ENCODE measurements around the gene VPS36.
"Not testable (repeated sequence)": the region's sequence is repeated elsewhere in the genome, so short reads cannot be mapped to it uniquely, and the experiment has no call there.

VPS36 gene

DNA sequence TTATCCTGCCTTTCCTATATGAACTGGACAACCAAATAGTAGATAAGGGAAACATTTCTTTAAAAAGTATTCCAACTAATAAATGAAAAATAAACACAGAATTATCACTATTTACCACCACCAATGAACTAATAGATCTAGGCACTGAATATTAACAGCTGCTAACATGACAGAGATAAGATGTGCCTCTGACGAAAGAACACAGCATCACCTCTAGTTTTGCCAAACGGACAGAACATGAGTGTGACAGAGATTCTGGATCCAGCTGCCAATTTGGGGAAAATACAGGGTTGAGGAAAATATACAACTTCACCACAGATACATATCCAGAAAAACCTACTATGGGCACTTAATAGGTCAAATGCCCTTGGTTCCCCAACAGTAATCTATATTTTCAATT lies 18.0 kb downstream of the VPS36 start:
- DNase-seq = no peak

DNA sequence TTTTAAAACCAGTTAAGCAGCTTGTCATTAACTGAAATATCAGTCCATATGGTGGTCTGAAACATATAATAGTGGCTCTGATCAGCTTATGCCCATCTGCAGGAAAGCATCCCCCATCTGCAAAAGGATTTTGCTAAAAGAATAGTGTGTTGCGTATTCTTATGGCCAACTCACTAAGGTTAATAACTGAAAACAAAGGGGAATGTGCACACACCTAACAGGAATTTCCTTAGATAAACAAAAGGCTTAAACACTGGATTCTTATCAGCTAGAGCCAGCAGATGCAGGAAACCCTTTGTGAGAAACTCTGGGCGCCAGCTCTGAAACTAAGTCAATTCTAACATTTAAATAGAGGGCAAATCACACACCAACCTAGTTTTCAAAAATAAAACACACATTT lies 22.1 kb downstream of the VPS36 start:
- peak; percentile 46 for DNase-seq

DNA sequence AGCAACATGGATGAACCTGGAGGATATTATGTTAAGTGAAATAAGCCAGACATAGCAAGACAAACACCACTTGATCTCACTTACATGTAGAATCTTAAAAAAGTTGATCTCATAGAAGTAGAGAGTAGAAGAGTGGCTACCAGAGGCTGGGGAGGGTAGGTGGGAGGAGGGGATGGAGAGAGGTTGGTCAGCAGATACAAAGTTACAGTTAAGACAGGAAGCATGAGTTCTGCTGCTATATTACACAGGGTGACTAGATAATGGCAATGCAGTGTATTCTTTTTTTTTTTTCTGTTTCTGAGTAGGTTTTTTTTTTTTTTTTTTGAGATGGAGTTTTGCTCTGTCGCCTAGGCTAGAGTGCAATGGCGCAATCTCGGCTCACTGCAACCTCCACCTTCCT lies 29.2 kb downstream of the VPS36 start:
- DNase-seq = no peak

DNA sequence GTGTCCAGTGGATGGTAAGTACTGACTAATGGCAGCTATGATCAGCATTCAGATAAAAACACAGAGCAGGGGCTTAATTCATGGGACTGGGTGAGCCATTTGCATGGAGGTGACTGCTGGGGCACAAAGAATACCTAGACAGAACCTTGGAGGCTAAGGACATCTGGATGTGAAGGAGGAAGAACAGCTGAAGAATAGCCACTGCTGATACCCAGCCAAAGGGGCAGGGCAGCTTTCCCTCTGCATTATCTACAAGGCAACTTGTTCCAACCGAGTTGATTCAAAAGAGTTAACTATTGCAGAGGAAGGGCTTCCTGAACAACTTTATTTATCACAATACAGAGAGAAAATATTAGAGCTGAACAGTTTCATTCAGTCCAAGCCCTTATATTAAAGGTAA lies 31.4 kb downstream of the VPS36 start:
- no peak for DNase-seq

DNA sequence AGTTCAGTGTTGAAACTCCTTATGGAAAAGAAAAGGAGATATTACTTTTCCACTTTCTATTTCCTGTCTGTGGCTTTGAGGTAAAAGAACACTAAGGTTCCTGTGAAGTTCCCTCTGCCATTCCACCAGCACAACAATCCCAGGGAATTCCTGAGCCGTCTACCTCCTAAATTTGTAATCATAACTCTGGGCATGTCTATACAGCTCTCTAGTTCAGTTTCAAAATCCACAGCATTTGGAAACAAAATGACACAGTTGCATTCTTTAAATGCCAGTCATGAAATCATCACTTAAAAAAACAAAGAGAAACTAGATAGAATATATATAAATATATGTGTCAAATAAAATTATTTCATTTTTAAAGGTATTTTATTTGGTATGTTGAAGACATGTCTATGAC lies 35.5 kb downstream of the VPS36 start:
- DNase-seq = no peak

DNA sequence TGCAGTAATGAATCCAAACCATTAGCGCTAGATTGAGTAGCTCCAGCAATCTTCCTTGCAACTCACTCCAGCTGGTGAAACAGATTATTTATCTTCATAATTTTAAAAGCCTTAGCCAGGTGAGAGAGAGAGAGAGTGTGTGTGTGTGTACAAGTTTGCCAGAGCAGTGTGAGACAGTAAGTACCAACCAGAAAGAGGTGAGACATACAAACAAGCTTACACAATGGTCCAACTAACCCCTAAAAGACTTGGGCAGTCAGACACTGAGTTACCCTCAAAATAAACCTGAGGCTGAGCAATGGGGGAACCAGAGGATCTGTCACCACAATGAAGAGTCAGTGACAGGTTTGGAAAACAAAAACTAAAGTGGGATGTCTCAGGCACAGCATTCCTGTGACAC lies 36.4 kb downstream of the VPS36 start:
- DNase-seq = no peak

DNA sequence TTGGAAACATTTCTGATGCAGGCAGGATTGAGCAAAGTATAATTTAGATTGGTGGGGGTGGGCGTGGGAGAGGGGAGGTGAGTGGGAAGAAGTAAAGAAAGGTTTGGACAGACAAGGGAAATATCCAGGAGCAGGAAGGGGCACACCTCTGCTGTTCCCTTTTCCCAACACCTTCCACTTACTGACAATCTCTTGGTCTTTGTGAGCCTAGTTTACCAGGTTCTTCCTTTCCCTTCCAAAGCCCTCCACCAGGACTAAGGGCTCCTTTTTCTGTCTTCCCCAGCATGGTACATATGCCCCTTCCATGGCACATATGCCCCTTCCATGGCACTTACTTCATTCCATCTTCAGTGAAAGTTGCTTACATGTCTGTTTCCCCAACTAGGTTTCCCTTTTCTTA lies 38.3 kb downstream of the VPS36 start:
- DNase-seq = no peak

DNA sequence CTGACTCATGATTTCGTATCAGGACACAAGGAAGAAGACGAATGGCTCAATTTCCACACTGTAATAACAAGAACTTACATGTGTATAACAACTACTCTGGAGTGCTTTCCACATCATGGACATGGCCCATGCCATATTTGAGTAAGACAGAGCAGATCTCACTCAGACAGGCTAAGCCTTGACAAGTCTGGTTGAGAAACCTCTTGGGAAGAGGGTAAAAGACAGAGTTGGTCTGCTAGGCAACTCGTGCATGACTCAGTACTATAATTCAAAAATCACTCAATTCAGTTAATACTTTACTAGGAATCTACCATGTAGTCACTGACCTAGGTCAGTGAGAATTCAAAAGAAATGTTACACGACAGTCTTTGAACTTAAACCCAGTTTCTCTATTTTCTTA lies 38.8 kb downstream of the VPS36 start:
- DNase-seq = no peak

DNA sequence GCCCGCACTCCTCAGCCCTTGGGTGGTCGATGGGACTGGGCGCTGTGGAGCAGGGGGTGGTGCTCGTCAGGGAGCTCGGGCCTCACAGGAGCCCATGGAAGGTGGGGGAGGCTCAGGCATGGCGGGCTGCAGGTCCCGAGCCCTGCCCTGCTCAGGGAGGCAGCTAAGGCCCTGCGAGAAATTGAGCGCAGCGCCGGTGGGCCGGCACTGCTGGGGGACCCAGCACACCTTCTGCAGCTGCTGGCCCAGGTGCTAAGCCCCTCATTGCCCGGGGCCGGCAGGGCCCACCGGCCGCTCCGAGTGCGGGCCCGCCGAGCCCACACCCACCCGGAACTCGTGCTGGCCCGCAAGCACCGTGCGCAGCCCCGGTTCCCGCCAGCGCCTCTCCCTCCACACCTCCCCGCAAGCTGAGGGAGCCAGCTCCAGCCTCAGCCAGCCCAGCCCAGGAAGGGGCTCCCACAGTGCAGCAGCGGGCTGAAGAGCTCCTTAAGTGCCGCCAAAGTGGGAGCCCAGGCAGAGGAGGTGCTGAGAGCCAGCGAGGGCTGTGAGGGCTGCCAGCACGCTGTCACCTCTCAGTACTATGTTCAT lies 42.3 kb downstream of the VPS36 start:
- not testable (repeated sequence) for DNase-seq

DNA sequence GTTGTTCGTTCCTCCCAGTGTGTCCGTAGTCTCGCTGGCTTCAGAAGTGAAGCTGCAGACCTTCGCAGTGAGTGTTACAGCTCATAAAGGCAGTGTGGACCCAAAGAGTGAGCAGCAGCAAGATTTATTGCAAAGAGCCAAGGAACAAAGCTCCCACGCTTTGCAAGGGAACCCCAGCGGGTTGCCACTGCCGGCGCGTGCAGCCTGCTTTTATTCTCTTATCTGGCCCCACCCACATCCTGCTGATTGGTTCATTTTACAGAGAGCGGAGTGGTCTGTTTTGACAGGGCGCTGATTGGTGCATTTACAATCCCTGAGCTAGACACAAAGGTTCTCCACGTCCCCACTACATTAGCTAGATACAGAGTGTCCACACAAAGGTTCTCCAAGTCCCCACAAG lies 43.0 kb downstream of the VPS36 start:
- not testable (repeated sequence) for DNase-seq

DNA sequence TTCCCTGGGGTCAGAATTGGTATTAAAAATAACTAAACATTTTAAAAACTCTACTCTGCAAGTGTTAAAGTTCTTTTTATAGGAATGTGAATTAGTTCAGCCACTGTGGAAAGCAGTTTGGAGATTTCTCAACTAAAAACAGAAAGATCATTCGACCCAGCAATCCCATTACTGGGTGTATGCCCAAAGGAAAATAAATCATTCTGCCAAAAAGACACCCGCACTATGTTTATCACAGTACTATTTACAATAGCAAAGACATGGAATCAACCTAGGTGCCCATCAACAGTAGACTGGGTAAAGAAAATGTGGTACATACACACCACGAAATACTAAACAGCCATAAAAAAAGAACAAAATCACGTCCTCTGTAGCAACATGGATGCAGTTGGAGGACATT lies 43.8 kb downstream of the VPS36 start:
- no peak for DNase-seq

DNA sequence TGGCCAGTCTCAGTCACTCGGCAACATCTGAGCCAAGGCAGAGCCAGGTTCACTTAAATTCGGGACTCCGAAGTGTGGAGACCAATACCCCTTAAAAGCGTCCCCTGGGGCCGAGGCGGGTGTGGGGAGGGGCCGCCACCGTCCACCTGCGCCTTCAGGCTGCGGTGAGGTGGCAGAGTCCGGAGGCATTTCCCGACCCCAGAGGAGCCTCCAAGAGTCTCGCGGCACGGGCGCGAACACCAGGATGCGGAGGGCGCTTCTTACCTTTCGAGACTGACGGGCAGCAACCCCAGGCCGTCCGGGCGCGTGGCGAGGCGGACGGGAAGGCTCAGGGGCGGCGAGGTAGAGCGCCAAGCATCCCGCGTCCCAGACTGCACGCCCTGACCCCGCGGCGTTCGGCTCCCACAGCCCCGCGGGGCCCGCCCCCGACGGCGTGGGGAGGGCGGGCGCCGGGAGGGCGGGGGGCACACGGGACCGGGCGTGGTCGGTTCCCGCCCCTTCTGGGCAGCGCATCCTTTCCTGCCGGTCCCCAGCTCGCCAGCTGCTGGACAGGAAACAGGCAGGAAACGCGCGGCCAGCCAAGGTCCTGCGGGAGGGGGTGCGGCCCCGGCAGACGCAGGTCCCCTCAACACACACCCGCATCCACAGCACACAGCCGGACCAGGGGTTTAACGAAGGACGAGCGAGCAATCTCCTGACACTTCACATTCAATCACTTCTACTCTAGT lies 44.5 kb downstream of the VPS36 start, which contains the start of gene THSD1:
Gene THSD1, minus strand, starts transcription at position 406 of the 728 bp plus-strand sequence. CDS start 3,572 bp downstream, outside the sequence.
- peak; percentile 59 for DNase-seq

DNA sequence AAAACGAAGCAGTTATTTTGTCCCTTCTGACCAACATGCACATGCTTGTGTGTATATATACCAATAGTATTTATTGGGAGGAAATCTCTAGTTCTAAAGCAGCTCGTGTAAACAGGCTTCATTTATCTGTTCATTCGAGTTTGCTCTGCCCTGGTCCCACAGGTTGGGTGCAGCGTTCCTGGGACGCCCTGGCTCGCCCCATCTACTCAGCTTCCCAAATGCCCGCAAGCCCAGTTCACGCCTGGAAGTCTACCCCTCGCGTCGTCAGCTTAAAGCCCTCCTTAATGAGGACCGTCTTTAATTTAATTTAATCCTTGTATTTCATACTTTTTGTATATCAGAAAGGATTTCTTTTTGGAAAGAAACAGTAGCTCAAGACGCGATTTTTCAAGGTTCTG lies 45.1 kb downstream of the VPS36 start:
- DNase-seq = no peak

DNA sequence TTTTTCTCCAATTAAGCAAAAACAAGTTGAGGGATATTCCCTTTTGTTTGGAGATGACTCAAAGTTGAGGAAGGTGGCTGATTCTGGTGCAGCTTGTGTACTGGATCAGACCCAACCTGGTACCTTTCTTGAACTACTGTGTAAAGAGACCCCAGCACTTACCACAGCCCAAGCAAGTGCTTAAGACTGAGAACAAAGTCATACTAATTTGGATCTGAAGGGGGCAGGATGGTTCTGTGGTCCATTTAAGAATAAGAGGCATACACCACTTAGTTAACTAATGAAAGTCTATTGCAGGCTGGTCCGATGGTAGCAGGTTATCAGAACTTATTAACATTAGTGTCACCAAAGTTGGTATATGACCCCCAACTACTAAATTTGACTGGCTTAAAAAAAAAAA lies 50.7 kb downstream of the VPS36 start:
- no peak for DNase-seq

DNA sequence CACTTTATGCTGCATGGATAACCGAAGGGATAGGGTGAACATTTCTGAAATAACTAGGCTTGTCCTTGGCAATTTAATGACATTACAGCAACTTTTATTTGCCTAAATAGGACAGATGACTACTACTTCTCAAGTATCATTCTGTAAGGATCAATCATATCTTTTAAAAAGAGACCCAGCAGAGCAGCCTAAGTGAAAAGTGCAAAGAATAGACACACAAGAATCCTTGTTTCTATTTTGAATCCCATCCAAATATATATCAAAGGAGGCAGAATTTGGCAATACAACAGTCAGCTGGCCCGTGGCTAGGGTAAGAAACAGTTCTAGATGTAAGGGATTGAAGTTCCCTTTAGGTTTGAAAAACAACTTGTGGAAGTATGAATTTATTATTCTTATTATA lies 51.4 kb downstream of the VPS36 start:
- DNase-seq = no peak

DNA sequence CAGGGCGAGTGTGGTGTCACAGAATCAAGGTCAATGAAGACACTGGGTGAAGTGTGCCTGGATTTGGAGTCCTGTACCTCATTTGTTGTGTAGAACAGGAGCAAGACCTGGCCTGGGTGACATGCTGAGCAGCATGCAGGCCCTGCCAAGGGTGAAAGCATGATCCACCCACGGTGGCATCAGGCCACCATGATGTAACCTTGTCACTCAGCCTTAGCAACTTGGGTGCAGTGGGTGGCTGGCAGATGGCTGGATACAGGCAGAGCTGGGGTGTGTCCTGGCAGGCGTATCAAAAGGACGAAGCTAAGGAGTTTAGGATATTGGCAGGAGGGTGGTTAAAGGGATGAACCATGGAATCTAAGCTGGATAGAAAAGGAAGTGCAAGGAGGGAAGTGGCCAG lies 54.7 kb downstream of the VPS36 start:
- DNase-seq = no peak

DNA sequence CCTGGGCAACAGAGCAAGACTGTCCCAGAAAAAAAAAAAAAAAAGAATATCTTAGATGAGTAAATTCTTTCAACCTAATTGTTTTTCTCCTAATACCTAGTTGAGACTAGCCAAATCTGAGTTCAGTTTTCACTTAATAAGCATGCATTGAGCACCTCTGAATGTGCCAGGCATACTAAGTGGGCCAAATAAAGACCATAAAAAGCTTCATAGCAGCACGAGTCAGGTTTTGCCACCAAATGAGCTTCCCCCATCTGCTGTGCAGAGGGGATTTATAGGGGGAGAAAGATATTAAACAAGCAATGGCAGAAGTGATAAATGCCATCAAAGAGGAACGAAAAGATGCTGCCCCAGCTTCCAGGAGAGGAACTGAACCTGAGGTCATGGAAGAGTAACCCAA lies 55.8 kb downstream of the VPS36 start:
- no peak for DNase-seq

DNA sequence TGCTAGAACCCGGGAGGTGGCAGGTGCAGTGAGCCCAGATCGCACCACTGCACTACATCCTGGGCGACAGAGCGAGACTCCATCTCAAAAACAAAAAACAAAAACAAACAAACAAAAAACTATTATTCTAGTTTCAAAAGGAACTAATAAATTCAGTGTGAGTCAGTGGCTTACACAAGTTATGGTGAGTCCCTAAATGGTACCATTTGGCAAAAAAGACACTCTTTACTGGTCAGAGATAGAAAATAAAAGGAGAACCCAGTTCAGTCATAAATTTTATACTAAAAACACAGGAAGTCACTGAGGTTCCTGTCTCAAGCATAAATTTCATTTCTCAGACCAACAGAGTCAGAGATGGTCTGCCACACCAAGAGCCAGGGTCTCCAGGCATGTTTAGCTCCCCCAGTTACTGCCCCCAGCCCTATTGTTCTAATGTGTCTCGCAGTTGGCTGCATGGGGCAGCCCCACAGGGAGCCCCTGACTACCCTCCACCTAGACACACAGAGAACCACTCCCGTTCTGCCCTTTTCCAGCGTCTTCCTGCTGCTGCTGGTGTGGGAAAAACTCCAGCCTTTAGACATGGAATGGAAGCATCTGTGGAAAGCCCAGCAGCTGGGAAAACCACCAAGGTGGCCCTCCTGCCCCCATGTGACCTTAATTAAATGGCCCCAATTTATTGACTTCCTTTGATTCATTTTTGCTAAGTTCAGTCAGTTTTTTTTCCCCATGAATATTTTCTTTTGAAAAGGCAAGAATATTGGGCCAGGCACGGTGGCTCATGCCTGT lies 56.7 kb downstream of the VPS36 start:
- no peak for DNase-seq

DNA sequence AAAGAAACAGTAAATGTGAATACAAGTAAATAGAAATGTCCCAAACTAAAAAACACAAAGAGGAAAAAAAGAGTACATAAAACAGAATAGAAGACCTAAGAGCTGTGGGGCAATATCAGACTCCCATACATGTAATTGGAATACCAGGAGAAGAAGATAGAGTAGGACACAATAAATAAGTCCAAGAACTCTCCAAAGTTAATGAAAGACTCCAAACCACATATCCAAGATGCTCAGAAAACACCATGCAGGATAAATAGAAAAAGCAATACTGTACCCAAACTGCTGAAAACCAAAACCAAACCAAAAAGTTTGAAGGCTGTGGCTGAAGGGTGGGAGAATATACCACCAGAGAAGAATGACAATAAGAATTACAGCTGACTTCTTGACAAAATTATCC lies 62.7 kb downstream of the VPS36 start:
- DNase-seq = no peak

DNA sequence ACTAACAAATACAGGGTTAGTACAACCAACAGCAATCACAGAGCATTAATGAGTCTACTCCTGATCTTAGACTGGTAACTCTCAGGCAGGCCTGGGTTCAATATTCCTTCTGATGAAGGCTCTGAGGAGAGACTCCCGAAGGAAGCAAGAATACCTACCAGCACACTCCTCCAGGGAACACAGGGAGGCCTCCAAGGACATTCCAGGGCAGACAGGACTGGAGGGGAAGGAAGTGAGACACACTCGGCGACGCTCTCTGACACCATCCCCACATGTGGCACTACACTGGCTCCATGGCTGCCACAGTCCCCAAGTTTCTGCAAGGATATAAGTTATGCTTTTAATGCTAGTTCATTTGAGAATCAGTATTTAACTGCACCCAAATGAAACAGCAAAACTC lies 64.6 kb downstream of the VPS36 start:
- no peak for DNase-seq

DNA sequence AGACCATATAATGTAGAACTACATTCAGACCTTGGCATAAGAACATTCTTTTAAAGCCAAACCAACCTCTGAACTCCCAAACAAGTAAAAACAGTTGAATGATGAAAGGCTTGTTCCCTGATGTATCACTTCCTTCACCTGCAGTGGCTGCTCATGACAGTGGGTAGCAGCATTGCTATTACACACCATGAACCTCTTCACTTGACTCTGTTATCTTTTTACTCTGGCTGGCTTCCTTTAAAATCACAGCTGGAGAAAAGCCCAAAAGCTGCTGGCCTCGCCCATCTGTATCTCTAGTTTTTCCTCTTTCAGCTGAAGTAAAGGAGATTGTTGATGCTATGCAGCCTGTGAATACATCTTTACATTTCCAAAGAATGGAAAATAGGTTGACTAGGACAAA lies 67.1 kb downstream of the VPS36 start:
- no peak for DNase-seq

DNA sequence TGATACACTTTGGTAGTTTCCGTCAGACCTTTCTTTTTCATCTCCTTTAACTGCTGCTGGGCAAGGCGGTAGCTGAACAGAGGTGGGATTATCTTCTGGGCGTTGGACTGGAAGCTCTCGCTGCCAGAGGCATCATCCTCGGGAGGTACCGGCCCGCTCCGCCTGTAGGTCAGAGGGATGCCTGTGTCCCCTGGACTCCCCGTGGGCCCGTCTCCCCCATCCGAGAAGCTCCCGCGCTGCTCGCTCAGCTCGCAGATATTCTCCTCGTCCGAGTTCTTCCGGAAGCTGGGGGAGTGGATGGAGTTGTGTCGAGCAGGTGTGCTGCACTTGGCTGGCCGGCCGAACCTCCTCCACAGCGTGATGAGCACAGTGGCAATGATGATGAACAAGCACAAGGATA lies 72.1 kb downstream of the VPS36 start:
- no peak for DNase-seq

DNA sequence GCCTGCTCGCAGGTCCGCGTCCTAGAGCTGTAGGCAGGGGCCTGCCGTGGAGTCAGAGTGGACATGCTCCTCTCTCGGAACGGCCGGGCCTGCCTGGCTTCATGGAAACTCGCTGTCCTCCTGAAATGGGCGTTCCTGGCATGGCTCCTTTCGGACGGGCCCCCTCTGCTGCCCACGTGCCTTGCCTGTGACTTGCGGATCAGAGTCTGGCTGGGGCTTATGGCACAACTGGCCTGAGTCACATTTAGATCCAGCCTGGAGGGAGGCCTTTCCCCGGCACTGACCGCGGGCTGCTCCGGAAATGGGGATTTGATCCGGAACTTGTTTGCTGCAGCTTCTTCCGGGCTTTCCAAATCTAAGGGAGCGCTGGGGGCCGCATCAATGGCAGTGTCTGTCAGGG lies 72.5 kb downstream of the VPS36 start:
- no peak for DNase-seq

DNA sequence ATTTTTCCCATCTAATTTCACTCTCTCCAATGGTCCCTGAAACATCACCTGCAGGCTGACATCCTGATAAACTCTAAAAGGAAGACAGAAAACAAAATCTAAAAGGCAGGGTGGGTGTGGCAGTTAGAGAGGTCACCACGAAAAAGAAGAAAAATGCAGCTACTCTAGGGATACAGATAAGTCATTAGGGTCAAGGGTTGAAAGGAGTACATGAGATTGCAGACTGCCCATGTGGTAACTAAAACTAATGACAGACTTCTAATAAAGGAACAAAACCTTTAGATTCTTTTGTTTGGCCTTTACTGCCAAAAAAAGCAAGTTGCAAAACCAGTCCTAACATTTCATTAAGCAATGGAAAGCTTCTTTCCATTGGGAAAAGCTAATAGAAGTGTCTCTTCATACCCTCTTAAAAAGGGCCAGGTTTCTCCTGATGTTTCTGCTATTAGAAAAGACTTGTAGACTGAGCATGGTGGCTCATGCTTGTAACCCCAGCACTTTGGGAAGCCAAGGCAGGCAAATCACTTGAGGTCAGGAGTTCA lies 75.5 kb downstream of the VPS36 start:
- no peak for DNase-seq

Data from NCI-H69 (cell line).